HepG2 (cell line): ENCODE measurements around the gene CUL4B.
"Not testable (repeated sequence)": the region's sequence is repeated elsewhere in the genome, so short reads cannot be mapped to it uniquely, and the experiment has no call there.

Experiments used
- ADNP ChIP-seq: sonication (generic); formaldehyde crosslinking; IDR thresholded peaks from 2 replicates; pipeline ENCODE4 v1.4.0; 2020; ENCODE audit warnings: missing genetic modification reagents
- CTCF ChIP-seq: sonication (generic); formaldehyde crosslinking; IDR thresholded peaks from 2 replicates; pipeline ENCODE4 v1.5.0; 2020; ENCODE audit warnings: mild to moderate bottlenecking, missing genetic modification reagents, moderate library complexity
- DNMT1 ChIP-seq: sonication (generic); formaldehyde crosslinking; IDR thresholded peaks from 2 replicates; pipeline ENCODE4 v1.5.1; 2020; ENCODE audit warnings: mild to moderate bottlenecking, missing genetic modification reagents
- IKZF1 ChIP-seq: fragments of 450-650 bp; IDR thresholded peaks from 2 replicates; pipeline ENCODE4 v1.7.1; 2016
- SOX13 ChIP-seq, 3 experiments: fragments of 450-650 bp in 1 of 3; sonication (generic) in 1 of 3; formaldehyde crosslinking in 1 of 3; IDR thresholded peaks in 2 of 3; conservative IDR thresholded peaks in 1 of 3; 2 replicates each; pipeline versions ENCODE4 v1.5.0 to v1.6.1; 2016 to 2020; ENCODE audit warnings: antibody characterized with exemption in 1 of 3, mild to moderate bottlenecking in 1 of 3, missing compliant biosample characterization in 1 of 3, missing genetic modification reagents in 1 of 3, moderate library complexity in 1 of 3
- ZNF24 ChIP-seq: fragments of 450-650 bp; IDR thresholded peaks from 2 replicates; pipeline ENCODE4 v1.6.1; 2017; ENCODE audit warnings: antibody characterized with exemption, mild to moderate bottlenecking
- ZNF251 ChIP-seq: sonication (generic); formaldehyde crosslinking; IDR thresholded peaks from 2 replicates; pipeline ENCODE4 v1.9.0; 2021; ENCODE audit warnings: mild to moderate bottlenecking, missing genetic modification reagents
- ZNF784 ChIP-seq: sonication (generic); formaldehyde crosslinking; IDR thresholded peaks from 2 replicates; pipeline ENCODE4 v1.5.1; 2020; ENCODE audit warnings: missing genetic modification reagents, mild to moderate bottlenecking, borderline replicate concordance

- TF ChIP-seq IKZF1; ZNF784 (CRISPR knock-in tag); ZNF251 (CRISPR knock-in tag); SOX13 (IDR thresholded peaks at IDR 0.05); SOX13 (CRISPR knock-in tag; conservative IDR thresholded peaks at IDR 0.05 in 1 of 2, IDR thresholded peaks at IDR 0.05 in 1 of 2); ZNF24; DNMT1 (CRISPR knock-in tag); ADNP (CRISPR knock-in tag); CTCF: not testable (repeated sequence)
Measured at GRCh38 chrX:120490119-120490518, 70.6 kb downstream of the CUL4B start.
